HepG2 (cell line): ENCODE data around the gene CLEC16A. TPM values are rescaled to one million over a fixed set of nuclear protein-coding genes. Genes with fewer than 3 reads are reported as not detected.

ENCODE experiments used
- HMGXB4 ChIP-seq, 2 experiments: sonication (generic) in 1 of 2; formaldehyde crosslinking in 1 of 2; IDR thresholded peaks; 2 replicates each; pipeline versions ENCODE4 v1.4.0 to v1.6.1; 2018 to 2020; ENCODE audit warnings: missing genetic modification reagents in 2 of 2, borderline replicate concordance in 1 of 2, low read depth in 1 of 2, mild to moderate bottlenecking in 1 of 2, missing biosample characterization in 1 of 2
- JUND ChIP-seq: sonication (generic); formaldehyde crosslinking; IDR thresholded peaks from 2 replicates; pipeline ENCODE4 v1.8.0; 2022; ENCODE audit warnings: mild to moderate bottlenecking, missing genetic modification reagents
- KDM5B ChIP-seq: sonication (generic); formaldehyde crosslinking; IDR thresholded peaks from 2 replicates; pipeline ENCODE4 v1.4.0; 2020; ENCODE audit warnings: missing genetic modification reagents, mild to moderate bottlenecking, borderline replicate concordance
- MXI1 ChIP-seq: IDR thresholded peaks from 3 replicates; pipeline ENCODE4 v1.6.1; 2012; ENCODE audit warnings: low read depth, low read length, inconsistent platforms, borderline replicate concordance
- PAWR ChIP-seq: sonication (generic); formaldehyde crosslinking; IDR thresholded peaks from 2 replicates; pipeline ENCODE4 v1.4.0; 2020; ENCODE audit warnings: missing genetic modification reagents, mild to moderate bottlenecking, borderline replicate concordance
- POLR2AphosphoS2 ChIP-seq: IDR thresholded peaks from 2 replicates; pipeline ENCODE4 v1.6.1; 2011; ENCODE audit warnings: low read depth, low read length, improper control_type of control experiment
- POLR2AphosphoS5 ChIP-seq: IDR thresholded peaks from 2 replicates; pipeline ENCODE4 v1.6.1; 2012; ENCODE audit warnings: low read depth, low read length
- RAD21 ChIP-seq: fragments of 450-650 bp; formaldehyde crosslinking; IDR thresholded peaks from 2 replicates; pipeline ENCODE4 v1.5.0; 2020; ENCODE audit warnings: mild to moderate bottlenecking
- SAP130 ChIP-seq: IDR thresholded peaks from 2 replicates; pipeline ENCODE4 v1.6.1; 2016; ENCODE audit warnings: low read depth
- ZNF138 ChIP-seq: sonication (generic); formaldehyde crosslinking; IDR thresholded peaks from 2 replicates; pipeline ENCODE4 v1.5.0; 2020; ENCODE audit warnings: mild to moderate bottlenecking, low read depth, missing genetic modification reagents
- ZNF207 ChIP-seq: fragments of 450-650 bp; IDR thresholded peaks from 2 replicates; pipeline ENCODE4 v1.6.1; 2016; ENCODE audit warnings: antibody characterized with exemption, borderline replicate concordance
- ZNF281 ChIP-seq: sonication (generic); formaldehyde crosslinking; IDR thresholded peaks from 2 replicates; pipeline ENCODE4 v1.4.0; 2020; ENCODE audit warnings: missing genetic modification reagents, borderline replicate concordance
- ZNF761 ChIP-seq: sonication (generic); formaldehyde crosslinking; conservative IDR thresholded peaks from 2 replicates; pipeline ENCODE4 v1.4.0; 2020; ENCODE audit warnings: mild to moderate bottlenecking, missing genetic modification reagents
- ZNF782 ChIP-seq: sonication (generic); formaldehyde crosslinking; IDR thresholded peaks from 2 replicates; pipeline ENCODE4 v1.4.0; 2020; ENCODE audit warnings: missing genetic modification reagents, mild to moderate bottlenecking, borderline replicate concordance
- ZNF788 ChIP-seq: sonication (generic); formaldehyde crosslinking; IDR thresholded peaks from 2 replicates; pipeline ENCODE4 v1.5.0; 2020; ENCODE audit warnings: mild to moderate bottlenecking, missing genetic modification reagents, borderline replicate concordance
- polyA plus RNA-seq, 8 experiments: library from polyadenylated mRNA; depleted of rRNA in 3 of 8; stranded (reverse) in 7 of 8; unstranded in 1 of 8; fragments of >200 nt; fragmentation: Illumina TruSeq in 4 of 8; extraction: Trizol in 4 of 8; gene quantifications; 2 replicates each; pipeline versions ENCODE4 v1.2.1 to v1.2.3, GENCODE V29; 2011 to 2016; ENCODE audit warnings: low read depth in 4 of 8, missing spikeins in 1 of 8, mixed read lengths in 1 of 8; ENCODE audit not compliant: insufficient read depth in 1 of 8
- total RNA-seq, 5 experiments: library from RNA; depleted of rRNA; stranded (reverse); fragments of >200 nt; fragmentation: Illumina TruSeq; extraction: Trizol; gene quantifications; 2 replicates each; pipeline ENCODE4 v1.2.3, GENCODE V29; 2016; ENCODE audit warnings: low read depth in 1 of 5
- TF ChIP-seq, protein P1 (sequence below): sonication (generic); formaldehyde crosslinking; IDR thresholded peaks from 2 replicates; pipeline ENCODE4 v1.5.0; 2020; ENCODE audit warnings: mild to moderate bottlenecking, missing genetic modification reagents, moderate library complexity
- TF ChIP-seq, protein P2 (sequence below): sonication (generic); formaldehyde crosslinking; IDR thresholded peaks from 2 replicates; pipeline ENCODE4 v1.4.0; 2020; ENCODE audit warnings: mild to moderate bottlenecking, missing genetic modification reagents, borderline replicate concordance

CLEC16A gene
- total and polyA plus RNA-seq, 2 of the 13 experiments (the other 11 are each of a cell fraction or from before 2014, with no cell fraction given) = 8.5 to 10.3 TPM

GRCh38 chr16:10988164-10988803 is 43.9 kb downstream of the CLEC16A start (continued):
- TF ChIP-seq ZNF281 (CRISPR knock-in tag) = no peak
- TF ChIP-seq, protein P1, sequence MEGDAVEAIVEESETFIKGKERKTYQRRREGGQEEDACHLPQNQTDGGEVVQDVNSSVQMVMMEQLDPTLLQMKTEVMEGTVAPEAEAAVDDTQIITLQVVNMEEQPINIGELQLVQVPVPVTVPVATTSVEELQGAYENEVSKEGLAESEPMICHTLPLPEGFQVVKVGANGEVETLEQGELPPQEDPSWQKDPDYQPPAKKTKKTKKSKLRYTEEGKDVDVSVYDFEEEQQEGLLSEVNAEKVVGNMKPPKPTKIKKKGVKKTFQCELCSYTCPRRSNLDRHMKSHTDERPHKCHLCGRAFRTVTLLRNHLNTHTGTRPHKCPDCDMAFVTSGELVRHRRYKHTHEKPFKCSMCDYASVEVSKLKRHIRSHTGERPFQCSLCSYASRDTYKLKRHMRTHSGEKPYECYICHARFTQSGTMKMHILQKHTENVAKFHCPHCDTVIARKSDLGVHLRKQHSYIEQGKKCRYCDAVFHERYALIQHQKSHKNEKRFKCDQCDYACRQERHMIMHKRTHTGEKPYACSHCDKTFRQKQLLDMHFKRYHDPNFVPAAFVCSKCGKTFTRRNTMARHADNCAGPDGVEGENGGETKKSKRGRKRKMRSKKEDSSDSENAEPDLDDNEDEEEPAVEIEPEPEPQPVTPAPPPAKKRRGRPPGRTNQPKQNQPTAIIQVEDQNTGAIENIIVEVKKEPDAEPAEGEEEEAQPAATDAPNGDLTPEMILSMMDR = peak; percentile 51
- TF ChIP-seq POLR2AphosphoS2 = no peak
- no peak for TF ChIP-seq KDM5B
- no peak for TF ChIP-seq POLR2AphosphoS5
- peak; percentile 39; the same call in 1 of the 2 replicates for TF ChIP-seq RAD21 (CRISPR knock-in tag)
- no peak for TF ChIP-seq JUND (CRISPR knock-in tag)
- TF ChIP-seq ZNF207 = no peak
- TF ChIP-seq ZNF782 (CRISPR knock-in tag) = 0 out of 2 replicates have a peak, but pooled peaks have one; percentile 43
- 0 out of 2 replicates have a peak, but pooled peaks have one; percentile 28 for TF ChIP-seq PAWR (CRISPR knock-in tag)
- TF ChIP-seq ZNF138 = no peak
- TF ChIP-seq, protein P2, sequence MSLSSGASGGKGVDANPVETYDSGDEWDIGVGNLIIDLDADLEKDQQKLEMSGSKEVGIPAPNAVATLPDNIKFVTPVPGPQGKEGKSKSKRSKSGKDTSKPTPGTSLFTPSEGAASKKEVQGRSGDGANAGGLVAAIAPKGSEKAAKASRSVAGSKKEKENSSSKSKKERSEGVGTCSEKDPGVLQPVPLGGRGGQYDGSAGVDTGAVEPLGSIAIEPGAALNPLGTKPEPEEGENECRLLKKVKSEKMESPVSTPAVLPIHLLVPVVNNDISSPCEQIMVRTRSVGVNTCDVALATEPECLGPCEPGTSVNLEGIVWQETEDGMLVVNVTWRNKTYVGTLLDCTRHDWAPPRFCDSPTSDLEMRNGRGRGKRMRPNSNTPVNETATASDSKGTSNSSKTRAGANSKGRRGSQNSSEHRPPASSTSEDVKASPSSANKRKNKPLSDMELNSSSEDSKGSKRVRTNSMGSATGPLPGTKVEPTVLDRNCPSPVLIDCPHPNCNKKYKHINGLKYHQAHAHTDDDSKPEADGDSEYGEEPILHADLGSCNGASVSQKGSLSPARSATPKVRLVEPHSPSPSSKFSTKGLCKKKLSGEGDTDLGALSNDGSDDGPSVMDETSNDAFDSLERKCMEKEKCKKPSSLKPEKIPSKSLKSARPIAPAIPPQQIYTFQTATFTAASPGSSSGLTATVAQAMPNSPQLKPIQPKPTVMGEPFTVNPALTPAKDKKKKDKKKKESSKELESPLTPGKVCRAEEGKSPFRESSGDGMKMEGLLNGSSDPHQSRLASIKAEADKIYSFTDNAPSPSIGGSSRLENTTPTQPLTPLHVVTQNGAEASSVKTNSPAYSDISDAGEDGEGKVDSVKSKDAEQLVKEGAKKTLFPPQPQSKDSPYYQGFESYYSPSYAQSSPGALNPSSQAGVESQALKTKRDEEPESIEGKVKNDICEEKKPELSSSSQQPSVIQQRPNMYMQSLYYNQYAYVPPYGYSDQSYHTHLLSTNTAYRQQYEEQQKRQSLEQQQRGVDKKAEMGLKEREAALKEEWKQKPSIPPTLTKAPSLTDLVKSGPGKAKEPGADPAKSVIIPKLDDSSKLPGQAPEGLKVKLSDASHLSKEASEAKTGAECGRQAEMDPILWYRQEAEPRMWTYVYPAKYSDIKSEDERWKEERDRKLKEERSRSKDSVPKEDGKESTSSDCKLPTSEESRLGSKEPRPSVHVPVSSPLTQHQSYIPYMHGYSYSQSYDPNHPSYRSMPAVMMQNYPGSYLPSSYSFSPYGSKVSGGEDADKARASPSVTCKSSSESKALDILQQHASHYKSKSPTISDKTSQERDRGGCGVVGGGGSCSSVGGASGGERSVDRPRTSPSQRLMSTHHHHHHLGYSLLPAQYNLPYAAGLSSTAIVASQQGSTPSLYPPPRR (CRISPR knock-in tag) = 0 out of 2 replicates have a peak, but pooled peaks have one; percentile 33
- TF ChIP-seq MXI1 = no peak
- TF ChIP-seq ZNF788 = no peak
- TF ChIP-seq HMGXB4 (CRISPR knock-in tag; IDR thresholded peaks at IDR 0.05; ENCODE audit: borderline replicate concordance in 1 of 2, low read depth in 1 of 2) = 0 out of 4 replicates have a peak, but pooled peaks of 1 of the 2 experiments have one; percentile 38
- TF ChIP-seq ZNF761 (CRISPR knock-in tag) = 0 out of 2 replicates have a peak, but pooled peaks have one; percentile 37
- TF ChIP-seq SAP130 = no peak
